COR-L47 (cell line): ENCODE data around the gene JMJD1C.
"Not testable (repeated sequence)": the region's sequence is repeated elsewhere in the genome, so short reads cannot be mapped to it uniquely, and the experiment has no call there.

ENCODE experiments used
- DNase-seq: peaks from one replicate; lab custom pipeline; 2025; lab: John Stamatoyannopoulos, UW

JMJD1C gene

GRCh38 chr10:63365976-63366765, 99.6 kb downstream of the JMJD1C start:
- no peak for DNase-seq

- DNase-seq: no peak
Observed at GRCh38 chr10:63364918-63365317, 100.9 kb downstream of the JMJD1C start.

GRCh38 chr10:63363951-63364350, 101.8 kb downstream of the JMJD1C start:
- no peak for DNase-seq

- no peak for DNase-seq
Observed at GRCh38 chr10:63355682-63356081, 110.1 kb downstream of the JMJD1C start.

- DNase-seq: no peak
Observed at GRCh38 chr10:63352976-63353375, 112.8 kb downstream of the JMJD1C start.

GRCh38 chr10:63348245-63348850, 117.4 kb downstream of the JMJD1C start:
- no peak for DNase-seq

GRCh38 chr10:63346015-63346441, 119.7 kb downstream of the JMJD1C start:
- no peak for DNase-seq

GRCh38 chr10:63344269-63344668, 121.5 kb downstream of the JMJD1C start:
- no peak for DNase-seq

- no peak for DNase-seq
Observed at GRCh38 chr10:63343476-63343875, 122.3 kb downstream of the JMJD1C start.

GRCh38 chr10:63339640-63340039, 126.1 kb downstream of the JMJD1C start:
- not testable (repeated sequence) for DNase-seq

- no peak for DNase-seq
Observed at GRCh38 chr10:63337455-63338251, 128.1 kb downstream of the JMJD1C start.

GRCh38 chr10:63331586-63331985, 134.2 kb downstream of the JMJD1C start:
- DNase-seq: no peak

GRCh38 chr10:63324495-63324854, 141.3 kb downstream of the JMJD1C start:
- no peak for DNase-seq

GRCh38 chr10:63323701-63324494, 141.9 kb downstream of the JMJD1C start:
- no peak for DNase-seq

- no peak for DNase-seq
Observed at GRCh38 chr10:63320683-63321082, 145.1 kb downstream of the JMJD1C start.

- no peak for DNase-seq
Observed at GRCh38 chr10:63319231-63319630, 146.5 kb downstream of the JMJD1C start.

- no peak for DNase-seq
Observed at GRCh38 chr10:63318491-63318890, 147.3 kb downstream of the JMJD1C start.

- no peak for DNase-seq
Observed at GRCh38 chr10:63314020-63314419, 151.8 kb downstream of the JMJD1C start.

- no peak for DNase-seq
Observed at GRCh38 chr10:63313066-63313717, 152.6 kb downstream of the JMJD1C start.

- no peak for DNase-seq
Observed at GRCh38 chr10:63308628-63309027, 157.1 kb downstream of the JMJD1C start.

GRCh38 chr10:63304146-63304545, 161.6 kb downstream of the JMJD1C start:
- no peak for DNase-seq

- no peak for DNase-seq
Observed at GRCh38 chr10:63300801-63301200, 165.0 kb downstream of the JMJD1C start.
